OCI-LY1 (cell line): ENCODE data around the gene ATCAY.

Experiments
- H2AFZ ChIP-seq: fragments of 200-600 bp; sonication (generic), shearing (Covaris generic); 2 replicates; pipeline ENCODE4 v1.6.0; 2014; ENCODE audit warnings: antibody characterized with exemption, mild to moderate bottlenecking, low read length
- H3F3A ChIP-seq: fragments of 200-600 bp; sonication (generic), shearing (Covaris generic); 2 replicates; pipeline ENCODE4 v1.6.0; 2014; ENCODE audit warnings: mild to moderate bottlenecking, antibody characterized with exemption, low read length, moderate library complexity; ENCODE audit not compliant: insufficient read depth
- H3K27ac ChIP-seq: fragments of 200-600 bp; sonication (generic); 2 replicates; pipeline ENCODE4 v1.5.1; 2014; ENCODE audit warnings: low read length, mixed run types, mild to moderate bottlenecking, low read depth; ENCODE audit not compliant: poor library complexity, severe bottlenecking
- H3K27me3 ChIP-seq: fragments of 200-600 bp; sonication (generic); 2 replicates; pipeline ENCODE4 v1.6.0; 2014; ENCODE audit warnings: antibody characterized with exemption, mild to moderate bottlenecking, low read length, moderate library complexity; ENCODE audit not compliant: insufficient read depth
- H3K36me3 ChIP-seq: fragments of 200-600 bp; sonication (generic); 2 replicates; pipeline ENCODE4 v1.6.1; 2014; ENCODE audit warnings: mild to moderate bottlenecking, antibody characterized with exemption, low read length, moderate library complexity, mixed read lengths; ENCODE audit not compliant: insufficient read depth
- H3K4me1 ChIP-seq: fragments of 200-600 bp; sonication (generic); 2 replicates; pipeline ENCODE4 v1.5.1; 2014; ENCODE audit warnings: mild to moderate bottlenecking, low read length, moderate library complexity; ENCODE audit not compliant: insufficient read depth, severe bottlenecking
- H3K4me2 ChIP-seq: fragments of 200-600 bp; sonication (generic), shearing (Covaris generic); 2 replicates; pipeline ENCODE4 v1.6.1; 2014; ENCODE audit warnings: low read length
- H3K4me3 ChIP-seq: fragments of 200-600 bp; sonication (generic); 2 replicates; pipeline ENCODE4 v1.5.1; 2014; ENCODE audit warnings: low read length, low read depth, mild to moderate bottlenecking, mixed read lengths; ENCODE audit not compliant: poor library complexity, severe bottlenecking
- H3K79me2 ChIP-seq: fragments of 200-600 bp; shearing (Covaris generic); 2 replicates; pipeline ENCODE4 v1.6.1; 2016; ENCODE audit warnings: mixed run types, low read length, mixed read lengths; ENCODE audit not compliant: insufficient read depth
- H3K9ac ChIP-seq: fragments of 200-600 bp; sonication (generic), shearing (Covaris generic); 2 replicates; pipeline ENCODE4 v1.6.1; 2014; ENCODE audit warnings: mild to moderate bottlenecking, low read length, mixed read lengths
- H3K9me2 ChIP-seq: fragments of 200-600 bp; sonication (generic), shearing (Covaris generic); 2 replicates; pipeline ENCODE4 v1.6.1; 2014; ENCODE audit warnings: low read depth, mild to moderate bottlenecking, low read length, mixed read lengths
- H3K9me3 ChIP-seq: fragments of 200-600 bp; shearing (Covaris generic); 2 replicates; pipeline ENCODE4 v1.6.1; 2014; ENCODE audit warnings: low read length, mixed read lengths
- H4K20me1 ChIP-seq: fragments of 200-600 bp; sonication (generic), shearing (Covaris generic); 2 replicates; pipeline ENCODE4 v1.6.0; 2016; ENCODE audit warnings: mild to moderate bottlenecking, low read length; ENCODE audit not compliant: insufficient read depth
- EZH2 ChIP-seq: fragments of 200-600 bp; sonication (generic), shearing (Covaris generic); IDR thresholded peaks from 2 replicates; pipeline ENCODE4 v1.8.0; 2017; ENCODE audit warnings: borderline replicate concordance, mixed run types, mild to moderate bottlenecking, antibody characterized with exemption, low read length, moderate library complexity, mixed read lengths
- TF ChIP-seq, protein P1 (sequence below): fragments of 200-600 bp; sonication (generic), shearing (Covaris generic); IDR thresholded peaks from 2 replicates; pipeline ENCODE4 v1.5.1; 2017; ENCODE audit warnings: mild to moderate bottlenecking, antibody characterized with exemption, low read length, moderate library complexity, mixed read lengths

Gene ATCAY

GRCh38 chr19:3863648-3864047, 16.8 kb upstream of the ATCAY start:
- Histone ChIP-seq H3K4me2 (no peak overlapping the region), H3K27ac (no peak overlapping the region), H3F3A (no peaks in the 10 kb centered on the region), H3K27me3 (no peaks in the 10 kb centered on the region; the same call in 1 of the 2 replicates), H3K9me2 (no peaks in the 10 kb centered on the region), H3K9me3 (no peaks in the 10 kb centered on the region), H2AFZ (no peak overlapping the region), H4K20me1 (no peaks in the 10 kb centered on the region), H3K36me3 (no peaks in the 10 kb centered on the region), H3K4me1 (no peaks in the 10 kb centered on the region), H3K9ac (no peak overlapping the region), H3K79me2 (no peaks in the 10 kb centered on the region), H3K4me3 (no peak overlapping the region)
- TF ChIP-seq EZH2 = no peak
- TF ChIP-seq, protein P1, sequence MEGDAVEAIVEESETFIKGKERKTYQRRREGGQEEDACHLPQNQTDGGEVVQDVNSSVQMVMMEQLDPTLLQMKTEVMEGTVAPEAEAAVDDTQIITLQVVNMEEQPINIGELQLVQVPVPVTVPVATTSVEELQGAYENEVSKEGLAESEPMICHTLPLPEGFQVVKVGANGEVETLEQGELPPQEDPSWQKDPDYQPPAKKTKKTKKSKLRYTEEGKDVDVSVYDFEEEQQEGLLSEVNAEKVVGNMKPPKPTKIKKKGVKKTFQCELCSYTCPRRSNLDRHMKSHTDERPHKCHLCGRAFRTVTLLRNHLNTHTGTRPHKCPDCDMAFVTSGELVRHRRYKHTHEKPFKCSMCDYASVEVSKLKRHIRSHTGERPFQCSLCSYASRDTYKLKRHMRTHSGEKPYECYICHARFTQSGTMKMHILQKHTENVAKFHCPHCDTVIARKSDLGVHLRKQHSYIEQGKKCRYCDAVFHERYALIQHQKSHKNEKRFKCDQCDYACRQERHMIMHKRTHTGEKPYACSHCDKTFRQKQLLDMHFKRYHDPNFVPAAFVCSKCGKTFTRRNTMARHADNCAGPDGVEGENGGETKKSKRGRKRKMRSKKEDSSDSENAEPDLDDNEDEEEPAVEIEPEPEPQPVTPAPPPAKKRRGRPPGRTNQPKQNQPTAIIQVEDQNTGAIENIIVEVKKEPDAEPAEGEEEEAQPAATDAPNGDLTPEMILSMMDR = no peak

DNA sequence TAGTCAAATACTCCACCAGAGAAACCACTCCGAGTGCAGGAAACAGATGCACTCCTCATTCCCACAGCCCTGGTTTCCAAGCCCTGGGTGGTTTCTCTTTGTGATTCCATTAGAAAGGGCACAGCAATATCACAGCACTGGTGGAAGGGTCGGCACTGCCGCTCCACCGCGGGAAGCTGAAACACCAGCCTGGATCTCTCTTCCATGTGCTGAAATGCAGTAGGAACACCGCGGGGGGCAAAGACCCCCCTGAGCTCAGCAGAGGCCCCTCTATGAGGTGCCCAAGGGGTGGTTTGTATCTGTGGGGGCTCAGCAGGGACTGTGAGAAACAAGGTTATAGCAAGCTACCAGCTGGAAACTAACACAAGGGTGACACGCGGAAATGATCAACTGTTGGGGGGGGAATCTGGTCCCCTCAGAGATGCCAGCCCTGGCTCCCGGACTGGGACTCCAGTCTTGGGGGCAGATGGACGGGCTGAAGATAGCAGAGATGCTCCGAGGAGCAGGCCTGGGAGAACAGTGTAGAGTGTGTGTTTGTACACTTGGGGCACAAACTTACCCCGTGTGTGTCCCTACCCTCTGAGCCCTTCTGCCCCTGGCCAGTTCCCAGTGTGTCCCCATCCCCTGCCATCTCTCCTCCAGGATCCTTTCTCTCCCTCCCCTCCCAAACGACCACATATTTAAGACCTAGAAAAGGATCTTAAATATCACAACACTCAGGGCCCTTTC, 13.4 kb upstream of the ATCAY start:
- no peak overlapping the region for H2AFZ ChIP-seq
- H3K79me2 ChIP-seq = no peaks in the 10 kb centered on the region
- no peaks in the 10 kb centered on the region for H4K20me1 ChIP-seq
- no peak overlapping the region for H3K4me3 ChIP-seq
- no peak overlapping the region for H3K4me2 ChIP-seq
- no peak overlapping the region for H3K27ac ChIP-seq
- no peak overlapping the region for H3K9ac ChIP-seq
- H3K9me2 ChIP-seq = no peaks in the 10 kb centered on the region
- H3K36me3 ChIP-seq = no peaks in the 10 kb centered on the region
- no peaks in the 10 kb centered on the region; the same call in 1 of the 2 replicates for H3K27me3 ChIP-seq
- no peaks in the 10 kb centered on the region for H3K4me1 ChIP-seq
- TF ChIP-seq EZH2 = no peak
- TF ChIP-seq, protein P1 = no peak
- H3K9me3 ChIP-seq = no peaks in the 10 kb centered on the region
- no peaks in the 10 kb centered on the region for H3F3A ChIP-seq

DNA sequence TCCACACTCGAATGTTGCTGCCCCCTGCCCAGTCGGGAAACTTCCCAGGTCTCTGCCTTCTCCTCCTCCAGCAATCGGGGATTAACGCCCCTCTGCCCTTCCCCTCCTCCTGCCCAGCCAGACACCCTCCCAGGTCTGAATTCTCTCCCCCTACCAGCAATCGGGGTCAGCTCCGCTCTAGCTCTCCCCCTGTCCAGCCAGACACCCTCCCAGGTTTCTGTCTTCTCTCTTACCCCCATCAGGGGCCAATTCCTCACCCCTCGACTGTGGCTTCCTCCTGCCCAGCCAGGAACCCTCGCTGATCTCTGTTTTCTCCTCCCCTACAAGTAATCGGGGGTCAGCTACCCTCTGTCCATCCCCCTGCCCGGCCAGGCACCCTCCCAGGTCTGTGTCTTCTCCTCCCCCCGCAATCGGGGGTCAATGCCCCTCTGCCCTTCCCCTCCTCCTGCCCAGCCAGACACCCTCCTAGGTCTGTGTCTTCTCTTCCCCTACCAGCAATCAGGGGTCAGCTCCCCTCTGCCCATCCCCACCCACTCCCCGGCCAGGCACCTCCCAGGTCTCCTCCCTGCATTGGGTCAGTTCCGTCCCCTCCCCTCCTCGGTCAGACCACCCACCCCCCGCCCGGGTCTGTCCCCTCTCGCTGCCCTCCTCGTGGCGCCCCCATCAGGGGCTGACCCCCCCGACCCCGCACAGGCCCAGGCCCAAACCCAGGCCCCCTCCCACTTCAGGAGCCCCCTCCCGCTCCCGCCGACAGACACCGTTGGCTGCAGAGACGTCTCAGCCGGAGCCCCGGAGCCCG, 12.3 kb upstream of the ATCAY start:
- no peak overlapping the region for H2AFZ ChIP-seq
- TF ChIP-seq, protein P1 = no peak
- no peak for TF ChIP-seq EZH2
- no peak overlapping the region for H3K27ac ChIP-seq
- no peaks in the 10 kb centered on the region for H3K9me2 ChIP-seq
- H3K79me2 ChIP-seq = no peaks in the 10 kb centered on the region
- H3F3A ChIP-seq = no peaks in the 10 kb centered on the region
- H3K9ac ChIP-seq = no peak overlapping the region
- H3K4me1 ChIP-seq = no peaks in the 10 kb centered on the region
- H3K9me3 ChIP-seq = no peaks in the 10 kb centered on the region
- no peak overlapping the region for H3K4me3 ChIP-seq
- H3K36me3 ChIP-seq = no peaks in the 10 kb centered on the region
- no peaks in the 10 kb centered on the region; the same call in 1 of the 2 replicates for H3K27me3 ChIP-seq
- no peak overlapping the region for H3K4me2 ChIP-seq
- H4K20me1 ChIP-seq = no peaks in the 10 kb centered on the region
